Measurements from ENCODE around the gene MR1. TPM values are rescaled to one million over a fixed set of nuclear protein-coding genes. Genes with fewer than 3 reads are reported as not detected.

Gene MR1
- total RNA-seq, 1 experiment from 2014 or later = 6.6 TPM

DNA sequence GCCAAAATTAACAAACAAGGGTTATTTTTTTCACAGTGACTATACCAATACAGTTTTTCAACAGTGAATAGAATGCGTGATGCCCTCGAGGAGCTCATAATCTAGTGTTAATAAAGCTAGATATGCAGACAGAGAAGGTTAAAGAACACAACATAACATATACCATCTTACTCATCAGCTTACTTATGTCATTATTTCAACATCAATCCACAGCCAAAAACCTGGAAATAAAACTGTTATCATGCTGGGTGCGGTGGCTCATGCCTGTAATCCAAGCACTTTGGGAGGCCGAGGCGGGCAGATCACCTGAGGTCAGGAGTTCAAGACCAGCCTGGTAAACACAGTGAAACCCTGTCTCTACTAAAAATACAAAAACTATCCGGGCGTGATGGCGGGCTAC is 17.2 kb upstream of the MR1 start:
- DNase-seq (ENCODE audit: low read depth, low spot score) (no peak), ATAC-seq (no peak)
- peaks cover 90% of the 10 kb centered on the region for H3K79me2 ChIP-seq (ENCODE audit: insufficient read depth, low read length)
- RAD21 ChIA-PET (ENCODE audit: low non-redundant PET in 1 of 2, low total read pairs in 2 of 2, uncharacterized antibody in 2 of 2, unreplicated experiment in 2 of 2) = no interaction called here
- no peaks in the 10 kb centered on the region for H3K9me3 ChIP-seq (ENCODE audit: control insufficient read depth in 1 of 2, insufficient read depth in 1 of 2, low read depth in 1 of 2, low read length in 2 of 2)
- H3K36me3 ChIP-seq (ENCODE audit: control insufficient read depth in 1 of 2, insufficient read depth in 2 of 2, low read length in 2 of 2) = no peaks in the 10 kb centered on the region
- TF ChIP-seq ZFX (IDR thresholded peaks at IDR 0.05) (no peak), EZH2phosphoT487 (IDR thresholded peaks at IDR 0.05; ENCODE audit: borderline replicate concordance) (no peak), CBX3 (IDR thresholded peaks at IDR 0.05; ENCODE audit: low read depth) (no peak), MAX (IDR thresholded peaks at IDR 0.05) (no peak), CEBPB (IDR thresholded peaks at IDR 0.05; ENCODE audit: low read depth) (no peak), ZNF274 (IDR thresholded peaks at IDR 0.05; ENCODE audit: low read depth, low read length) (no peak), CTCF (IDR thresholded peaks at IDR 0.05 in 2 of 3, conservative IDR thresholded peaks at IDR 0.05 in 1 of 3; ENCODE audit: borderline replicate concordance in 1 of 3, insufficient read depth in 1 of 3, low read depth in 2 of 3, low read length in 2 of 3) (no peak), SIN3A (IDR thresholded peaks at IDR 0.05; ENCODE audit: low read depth) (no peak), ATF3 (IDR thresholded peaks at IDR 0.05) (no peak), ELF1 (IDR thresholded peaks at IDR 0.05; ENCODE audit: borderline replicate concordance, low read depth) (no peak), JUND (IDR thresholded peaks at IDR 0.05) (no peak), RAD21 (IDR thresholded peaks at IDR 0.05; ENCODE audit: low read depth) (no peak), POLR2AphosphoS5 (IDR thresholded peaks at IDR 0.05; ENCODE audit: low read depth, low read length) (no peak), TCF7L2 (IDR thresholded peaks at IDR 0.05; ENCODE audit: borderline replicate concordance, extremely low read depth, insufficient read depth, insufficient read length) (no peak), ZBTB33 (IDR thresholded peaks at IDR 0.05; ENCODE audit: extremely low read depth, insufficient replicate concordance, low read length) (no peak), FOSL1 (IDR thresholded peaks at IDR 0.05; ENCODE audit: low read depth) (no peak), SP1 (IDR thresholded peaks at IDR 0.05; ENCODE audit: low read depth) (no peak), EZH2 (IDR thresholded peaks at IDR 0.05) (no peak), SRF (IDR thresholded peaks at IDR 0.05; ENCODE audit: low read depth) (no peak), POLR2A (IDR thresholded peaks at IDR 0.05; ENCODE audit: borderline replicate concordance, extremely low read depth, insufficient read depth, insufficient read length) (no peak)
- H2AFZ ChIP-seq (ENCODE audit: low read depth, low read length, poor library complexity, severe bottlenecking) = no peak overlapping the region
- POLR2A ChIA-PET = no interaction called here
- no peaks in the 10 kb centered on the region for H3K27me3 ChIP-seq (ENCODE audit: insufficient read depth, low read length)
- no peak overlapping the region for H3K4me3 ChIP-seq (replicated peaks in 1 of 2; ENCODE audit: low read depth in 1 of 2, low read length in 2 of 2)
- intact Hi-C loops (cut with micrococcal nuclease) = no loop called here
- no peak overlapping the region for H3K9ac ChIP-seq (ENCODE audit: low read length)
- no TSS peak for BruUV-seq (replicated peaks)
- H3K9me2 ChIP-seq (ENCODE audit: insufficient read depth) = no peaks in the 10 kb centered on the region
- H3K4me2 ChIP-seq (ENCODE audit: low read length) = no peak overlapping the region
- CTCF ChIA-PET = no interaction called here
- no peaks in the 10 kb centered on the region for H4K20me1 ChIP-seq (ENCODE audit: insufficient read depth)
- H3K27ac ChIP-seq (ENCODE audit: low read depth, low read length) = no peak overlapping the region
- H3K4me1 ChIP-seq (ENCODE audit: control insufficient read depth in 1 of 2, insufficient read depth in 2 of 2, low read length in 2 of 2) = peaks cover 2 to 3% of the 10 kb centered on the region in 2 experiments

All from HCT116 (cell line).